NCI-H1417 (cell line): ENCODE results near the gene CTNNA2.
"Not testable (repeated sequence)": the region's sequence is repeated elsewhere in the genome, so short reads cannot be mapped to it uniquely, and the experiment has no call there.

Experiments used
- DNase-seq, 3 experiments: peaks; one replicate each; lab custom pipeline; 2025; lab: John Stamatoyannopoulos, UW

Gene CTNNA2

DNA sequence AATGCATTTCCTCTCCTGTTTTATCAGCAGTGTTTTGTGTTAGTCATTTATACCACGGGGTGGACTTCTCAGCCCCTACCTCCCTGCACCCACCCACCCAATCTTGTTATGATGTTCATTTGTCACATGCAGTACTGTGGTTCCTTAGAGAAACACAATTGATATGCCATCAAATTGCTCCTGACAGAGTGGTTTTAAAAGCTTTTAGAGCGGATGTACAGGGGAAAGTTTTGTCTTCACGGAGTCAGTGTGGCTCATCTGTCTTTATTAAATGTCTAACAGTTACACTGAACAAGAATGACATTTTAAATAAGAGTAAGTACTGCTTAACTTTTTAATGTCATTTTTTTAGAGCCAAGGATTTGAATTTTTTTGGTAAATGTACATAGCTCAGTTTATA, 634.8 kb downstream of the CTNNA2 start:
- no peak for DNase-seq

DNA sequence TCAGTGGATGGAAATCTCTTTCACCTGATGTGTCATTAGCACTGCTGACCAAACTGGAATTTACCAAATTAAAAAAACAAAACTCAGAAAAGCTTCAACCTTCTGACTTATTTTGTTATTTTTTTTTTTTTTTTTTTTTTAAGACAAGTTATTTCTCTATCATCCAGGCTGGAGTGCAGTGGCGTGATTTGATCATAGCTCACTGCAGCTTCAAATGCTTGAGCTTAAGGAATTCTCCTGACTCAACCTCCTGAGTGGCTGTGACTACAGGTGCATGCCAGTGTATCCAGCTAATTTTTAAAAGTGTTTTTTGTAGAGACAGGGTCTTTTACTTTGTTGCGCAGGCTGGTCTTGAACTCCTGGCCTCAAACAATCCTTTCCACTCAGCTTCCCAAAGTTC, 636.1 kb downstream of the CTNNA2 start:
- no peak for DNase-seq

DNA sequence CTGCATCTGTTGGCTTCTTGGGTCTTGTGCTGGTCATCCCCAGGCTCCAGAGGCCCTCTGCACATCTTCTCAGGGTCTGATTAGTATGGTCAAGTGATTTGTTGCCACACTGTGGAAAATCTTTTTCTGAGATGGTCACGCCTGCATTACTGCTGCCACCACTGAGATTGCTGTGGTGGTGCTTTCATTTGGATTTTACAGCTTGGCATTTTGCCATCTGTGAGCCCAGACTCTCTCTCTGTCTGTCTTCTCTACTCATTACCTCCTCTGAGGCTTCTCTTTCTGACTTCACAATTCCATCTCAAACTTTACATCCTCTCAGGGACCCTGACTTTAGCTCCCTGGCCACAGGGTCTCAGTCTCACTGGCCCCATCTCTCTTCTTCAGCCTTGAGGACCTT, 637.1 kb downstream of the CTNNA2 start:
- DNase-seq = no peak

DNA sequence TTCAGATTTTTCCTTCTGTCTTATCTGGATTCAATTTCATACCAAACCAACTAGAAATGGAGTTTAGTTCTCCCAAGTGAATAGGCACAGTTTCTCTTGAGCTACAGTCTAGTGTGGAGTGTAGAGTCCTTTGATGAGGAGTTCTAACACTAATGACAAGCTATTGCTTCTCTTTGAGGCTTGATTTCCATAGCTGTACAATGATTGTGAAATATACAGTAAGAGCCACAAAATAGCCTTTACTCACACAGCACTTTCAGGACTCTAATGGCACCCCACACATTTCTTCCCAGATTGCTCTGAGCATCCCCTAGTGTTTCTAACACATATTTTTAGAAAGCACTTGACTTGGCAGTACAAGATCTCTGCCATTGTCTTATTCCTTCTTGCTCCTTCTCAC, 638.4 kb downstream of the CTNNA2 start:
- no peak for DNase-seq

DNA sequence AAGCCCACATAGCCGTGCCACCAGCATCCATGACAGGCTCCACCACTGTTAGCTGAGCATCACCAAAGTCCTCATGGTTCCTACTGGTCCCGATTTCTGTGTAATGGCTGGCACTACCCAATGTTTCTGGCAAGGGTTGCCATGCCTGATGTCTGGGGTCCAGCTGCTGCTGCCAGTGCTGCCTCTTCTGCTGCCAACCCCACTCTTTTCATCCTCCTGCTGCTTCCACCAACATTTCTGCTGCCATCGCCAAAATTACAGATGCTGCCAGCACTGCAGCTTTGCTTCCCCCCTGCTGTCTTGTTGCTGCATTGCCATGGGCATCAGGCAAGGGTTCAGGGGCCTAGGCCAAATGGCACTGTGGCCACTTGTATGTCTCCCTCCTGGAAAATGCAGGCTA, 638.8 kb downstream of the CTNNA2 start:
- no peak for DNase-seq

DNA sequence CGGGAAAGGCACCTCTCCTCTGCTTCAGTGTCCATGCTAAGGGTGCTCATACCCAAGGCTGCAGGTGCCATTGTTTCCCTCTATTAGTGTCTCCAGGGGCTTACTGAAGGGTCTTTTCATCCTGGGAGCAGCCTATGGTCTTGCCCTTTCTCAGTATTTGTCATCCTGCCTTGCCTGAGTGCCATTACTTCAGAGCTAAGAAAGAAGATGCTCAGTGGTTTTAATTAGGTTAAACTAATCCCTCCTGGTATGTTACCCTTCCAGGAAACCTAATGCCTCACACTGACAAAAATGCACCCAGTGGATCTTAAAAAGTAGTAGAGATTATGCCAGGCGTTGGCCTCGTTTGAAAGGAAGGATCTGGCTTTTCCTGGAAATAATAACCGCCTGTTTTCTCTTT, 640.3 kb downstream of the CTNNA2 start:
- DNase-seq = no peak

DNA sequence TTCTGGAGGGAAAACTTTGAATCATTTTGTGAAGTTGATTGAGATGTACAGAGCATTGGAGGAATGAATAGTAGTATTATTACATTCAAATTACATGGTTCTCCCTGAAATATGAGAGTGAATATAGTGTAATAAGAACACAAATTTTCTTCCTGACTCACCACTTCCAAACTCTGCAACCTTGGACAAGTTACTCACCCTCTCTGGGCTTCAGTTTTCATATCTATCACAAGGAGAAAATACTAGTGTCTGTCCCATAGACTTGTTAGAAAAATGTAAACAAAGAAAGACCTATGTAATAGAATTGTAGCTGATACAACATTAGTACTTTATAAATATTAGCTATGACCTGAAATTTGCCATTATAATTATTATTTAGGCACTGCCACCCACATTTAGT, 640.9 kb downstream of the CTNNA2 start:
- DNase-seq = no peak

DNA sequence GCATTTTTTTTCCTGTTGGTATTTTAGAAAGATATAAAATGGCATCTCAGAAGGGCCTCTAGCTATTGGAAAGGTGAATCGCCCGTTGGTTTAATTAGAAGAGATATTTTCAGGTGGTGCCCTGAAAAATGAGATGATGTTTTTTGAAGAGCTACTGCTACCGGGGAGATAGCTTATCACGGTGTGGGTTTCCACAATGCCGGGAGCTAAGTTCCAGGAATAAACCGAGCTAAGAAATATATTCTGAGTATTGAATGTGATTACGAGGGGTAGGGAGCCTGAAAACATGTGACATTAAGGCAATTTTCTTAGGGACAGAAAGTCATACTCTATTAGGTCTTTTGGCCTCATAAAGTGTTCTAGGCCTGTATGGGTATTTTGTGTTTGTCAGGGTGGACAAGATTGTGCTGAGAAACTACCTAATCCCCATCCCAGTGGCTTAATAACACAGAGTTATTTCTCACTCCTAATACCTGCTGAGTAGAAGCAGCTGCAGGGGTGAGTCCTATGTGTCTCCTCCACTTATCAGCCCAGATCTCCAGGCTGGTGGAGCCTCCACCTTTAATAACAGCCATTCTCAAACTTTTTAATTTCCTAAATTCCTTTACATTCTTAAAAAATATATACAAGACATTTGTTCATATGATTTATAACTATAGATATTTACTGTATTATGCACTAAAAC, 641.5 kb downstream of the CTNNA2 start:
- DNase-seq = no peak

DNA sequence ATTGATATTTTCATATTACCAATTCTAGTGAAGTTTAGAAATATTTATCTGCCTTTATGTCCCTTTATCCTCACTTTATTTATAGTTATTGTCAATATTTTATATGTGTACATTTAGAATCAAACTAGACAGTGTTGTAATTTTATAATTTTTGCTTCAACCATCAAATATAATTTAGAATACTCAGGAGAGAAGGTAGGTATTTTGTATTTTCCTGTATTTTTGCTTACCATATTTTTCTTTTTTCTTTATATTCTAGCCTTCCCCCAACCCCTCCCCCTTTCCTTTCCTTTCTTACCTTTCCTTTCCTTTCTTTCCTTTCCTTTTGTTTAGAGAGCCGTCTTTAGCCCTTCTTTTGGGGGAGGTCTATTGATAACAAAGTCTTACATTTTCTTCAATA, 651.5 kb downstream of the CTNNA2 start:
- no peak for DNase-seq

DNA sequence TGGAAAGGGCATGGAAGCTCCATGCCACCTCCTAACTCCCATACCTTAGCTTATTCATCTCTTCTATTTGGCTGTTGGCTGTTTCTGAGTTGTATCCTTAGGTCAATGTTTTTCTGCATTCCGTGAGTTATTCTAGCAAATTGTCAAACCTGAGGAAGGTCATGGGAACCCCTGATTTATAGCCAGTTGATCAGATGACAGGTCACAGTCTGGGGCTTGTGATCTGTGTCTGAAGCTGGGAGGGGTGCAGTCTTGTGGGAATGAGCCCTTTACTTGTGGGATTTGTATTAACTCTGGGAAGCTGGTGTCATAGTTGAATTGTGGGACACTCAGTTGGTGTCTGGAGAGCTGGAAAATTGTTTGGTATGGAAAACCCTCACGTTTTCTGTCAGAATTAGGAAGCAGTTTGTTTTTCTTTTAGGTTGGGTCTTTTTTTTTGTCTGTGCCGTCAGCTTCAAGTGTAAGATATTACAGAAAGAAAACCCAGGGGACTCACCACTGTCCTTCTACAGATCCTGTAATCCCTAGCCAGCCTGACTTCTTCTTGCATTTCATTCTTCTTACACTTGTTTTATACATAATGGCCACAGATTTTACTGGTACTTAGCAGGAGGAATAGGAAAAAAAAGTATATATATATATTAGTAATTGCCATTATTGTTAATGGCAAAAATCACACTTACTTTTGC, 653.8 kb downstream of the CTNNA2 start:
- no peak for DNase-seq

DNA sequence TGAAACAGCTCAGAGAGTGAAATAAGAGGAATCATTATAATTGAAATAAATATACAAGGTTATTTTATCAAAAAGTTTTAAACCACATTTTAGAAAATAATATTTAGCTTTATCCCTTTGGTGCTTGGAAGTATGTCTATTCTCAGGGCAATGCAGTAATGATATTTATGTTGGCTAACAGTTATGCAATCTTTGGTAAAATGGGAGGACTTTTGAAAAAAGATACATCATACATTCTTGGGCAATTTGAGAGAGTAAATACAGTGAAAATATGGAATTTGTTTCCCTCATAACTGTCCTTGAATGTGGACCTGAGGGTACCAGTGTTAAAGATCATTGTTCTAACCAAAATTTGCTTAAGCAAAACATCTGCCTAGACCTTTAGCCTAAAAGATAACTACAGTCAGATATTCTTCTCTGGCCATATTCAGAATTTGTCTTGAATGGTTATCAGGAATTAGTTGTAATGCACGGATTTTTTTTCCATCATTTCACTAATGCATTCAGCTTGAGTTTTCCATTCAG, 654.5 kb downstream of the CTNNA2 start:
- no peak for DNase-seq

DNA sequence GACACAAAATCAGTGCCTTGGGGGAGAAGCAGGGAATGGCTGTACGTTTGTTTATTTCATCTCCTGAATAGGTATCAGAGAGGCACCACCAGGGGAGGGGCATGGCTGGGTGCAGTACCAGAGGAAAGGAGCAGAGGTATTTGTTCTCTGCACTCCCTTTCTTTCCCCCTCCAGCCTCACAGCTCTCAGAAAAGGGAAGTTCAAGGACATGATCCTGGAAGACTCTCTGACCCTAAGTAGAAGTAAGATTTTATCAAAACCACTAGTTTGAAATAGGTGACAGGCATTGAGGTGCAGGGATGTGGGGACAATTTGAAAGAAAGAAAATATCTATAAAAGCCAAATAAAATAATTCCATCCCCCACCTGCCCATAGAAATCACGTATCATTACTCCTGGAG, 655.2 kb downstream of the CTNNA2 start:
- no peak for DNase-seq

DNA sequence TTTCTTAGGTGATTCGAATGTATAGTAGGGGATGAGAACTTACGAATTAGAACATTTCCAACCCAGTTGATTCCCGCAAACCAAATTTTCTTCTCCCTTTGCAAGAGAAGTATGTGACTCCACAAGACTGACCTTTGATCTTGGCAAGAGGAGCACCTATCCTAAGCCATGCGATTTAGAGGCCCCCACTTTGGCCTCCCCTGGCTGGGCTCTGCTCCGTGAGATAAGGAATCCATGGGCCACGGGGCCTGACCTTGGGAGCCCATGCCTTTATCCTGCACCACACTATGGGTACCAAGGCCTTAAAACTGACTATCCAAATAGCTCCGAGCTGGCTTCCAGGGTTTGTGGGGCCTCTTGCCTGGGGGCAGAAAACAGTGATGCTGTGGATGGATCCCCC, 656.0 kb downstream of the CTNNA2 start:
- no peak for DNase-seq

DNA sequence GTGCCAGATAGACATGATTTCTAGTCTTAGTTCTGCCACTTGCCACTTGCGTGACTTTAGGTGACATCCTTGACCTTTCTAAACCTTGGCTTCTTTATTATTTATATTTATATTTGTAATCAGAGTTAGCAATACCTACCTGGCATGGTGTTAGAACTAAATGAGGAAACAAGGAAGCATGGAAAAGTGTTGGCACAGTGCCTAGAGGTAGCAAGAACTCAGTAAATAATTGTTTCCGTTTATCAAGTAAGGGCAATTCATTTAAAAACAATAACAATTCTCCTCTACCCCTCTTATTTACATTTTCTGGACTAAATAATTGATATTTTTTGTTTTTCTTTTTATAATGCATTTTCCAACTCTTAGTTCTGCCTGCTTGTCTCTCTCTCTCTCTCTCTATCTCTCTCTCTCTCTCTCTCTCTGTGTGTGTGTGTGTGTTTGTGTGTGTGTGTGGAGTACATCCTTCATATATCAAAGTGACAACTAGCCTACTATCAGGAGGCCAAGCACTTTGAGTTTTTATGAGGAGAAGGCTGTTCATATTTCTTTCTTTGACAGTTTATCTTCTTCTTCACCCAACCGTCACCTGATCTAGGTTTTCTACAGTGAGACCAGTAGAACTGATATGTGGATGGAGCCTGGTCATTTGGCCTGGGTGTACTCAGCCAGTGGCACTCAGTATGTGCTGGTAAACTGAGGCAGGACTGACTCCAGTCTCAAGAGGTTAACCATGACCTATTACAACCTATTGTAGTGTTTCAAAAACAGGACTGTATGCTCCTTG, 657.2 kb downstream of the CTNNA2 start:
- DNase-seq = no peak

DNA sequence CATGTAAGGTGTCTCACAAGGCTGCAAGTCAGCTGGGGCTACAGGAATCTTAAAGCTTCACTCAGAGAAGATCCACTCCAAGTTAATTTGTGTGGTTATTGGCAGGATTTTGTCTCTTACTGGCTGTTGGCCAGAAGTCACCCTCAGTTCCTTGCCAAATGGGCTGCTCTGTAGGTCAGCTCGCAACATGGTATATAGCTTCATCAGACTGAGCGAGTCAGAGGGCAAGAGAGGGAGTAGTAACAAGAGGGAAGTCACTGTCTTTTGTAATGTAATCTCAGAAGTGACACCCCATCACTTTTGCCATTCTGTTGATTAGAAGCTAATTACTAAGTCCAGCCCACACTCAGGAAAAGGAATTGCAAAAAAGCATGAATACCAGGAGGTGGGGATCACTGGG, 672.2 kb downstream of the CTNNA2 start:
- DNase-seq = no peak

DNA sequence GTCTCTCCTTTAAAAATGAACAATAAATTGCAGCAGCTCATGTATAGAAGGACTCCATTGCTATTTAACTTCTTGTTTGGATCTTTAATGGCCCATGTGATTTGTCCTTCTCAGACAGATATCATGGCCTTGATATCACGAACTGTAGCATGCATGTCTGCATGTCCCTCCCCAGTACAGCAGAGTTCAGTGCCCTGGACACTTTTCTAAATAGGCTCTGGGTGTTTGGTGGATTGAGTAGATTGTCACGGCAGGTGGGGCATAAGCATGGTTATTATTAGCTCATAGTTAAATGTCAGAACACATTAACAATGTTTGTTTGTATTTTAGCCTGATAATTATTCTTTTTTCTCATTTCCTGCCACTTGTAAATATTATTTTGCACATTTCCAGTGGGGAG, 673.4 kb downstream of the CTNNA2 start:
- no peak for DNase-seq

DNA sequence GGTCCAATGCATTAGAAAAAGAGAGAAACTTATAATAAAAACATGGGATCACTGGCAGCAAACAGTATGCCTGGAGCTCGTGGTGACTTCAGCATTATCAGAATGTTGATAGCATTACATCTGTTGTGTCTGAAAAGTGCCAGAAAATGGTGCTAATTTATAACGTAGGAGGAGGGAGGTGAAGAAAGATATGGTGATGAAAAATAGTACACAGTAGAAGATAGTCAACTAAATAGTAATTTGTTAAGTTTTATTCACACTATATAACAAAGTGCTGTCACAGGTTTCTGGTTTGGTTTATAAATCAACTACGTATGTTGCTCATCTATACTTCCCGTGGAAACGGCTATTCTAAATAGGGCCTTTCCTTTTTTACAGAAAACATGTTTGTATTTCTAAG, 674.3 kb downstream of the CTNNA2 start:
- DNase-seq = no peak

DNA sequence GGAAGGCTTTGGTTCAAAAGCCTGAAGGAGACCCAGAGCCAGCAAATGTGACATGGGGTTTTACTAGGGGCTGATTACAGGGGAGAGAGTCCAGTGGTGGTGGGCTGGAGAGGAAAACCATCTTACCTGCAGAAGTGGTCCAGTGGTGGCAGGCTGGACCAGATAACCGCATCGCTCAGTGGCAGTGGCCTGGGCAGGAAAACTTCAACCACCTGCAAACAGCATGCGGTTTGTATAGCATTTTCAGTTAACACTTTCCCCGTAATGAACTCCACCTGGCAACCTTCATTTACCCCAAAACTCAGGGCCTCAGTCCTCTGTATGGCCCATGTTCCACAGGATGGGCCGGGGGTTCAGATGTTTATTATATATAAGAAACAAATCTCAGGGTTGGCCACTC, 677.3 kb downstream of the CTNNA2 start:
- no peak for DNase-seq

DNA sequence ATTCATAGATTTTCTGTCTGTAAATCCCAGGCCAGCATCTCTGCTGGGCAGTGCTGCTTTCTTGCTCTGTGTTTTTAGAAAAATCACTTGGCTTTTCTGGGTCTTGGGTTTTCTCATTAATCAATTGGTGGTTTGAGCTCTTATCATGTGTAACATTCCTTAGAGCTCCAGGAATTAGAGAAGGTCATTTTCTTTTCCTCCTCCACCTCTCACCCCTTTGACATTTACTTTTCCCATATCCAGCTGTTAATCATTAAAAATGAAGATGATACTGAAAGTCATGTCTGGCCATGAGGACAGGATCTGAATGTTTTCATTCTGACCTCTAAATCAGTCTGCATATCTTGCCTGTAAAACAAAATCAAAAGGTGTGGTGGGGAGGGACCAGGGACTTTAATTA, 680.7 kb downstream of the CTNNA2 start:
- no peak for DNase-seq

DNA sequence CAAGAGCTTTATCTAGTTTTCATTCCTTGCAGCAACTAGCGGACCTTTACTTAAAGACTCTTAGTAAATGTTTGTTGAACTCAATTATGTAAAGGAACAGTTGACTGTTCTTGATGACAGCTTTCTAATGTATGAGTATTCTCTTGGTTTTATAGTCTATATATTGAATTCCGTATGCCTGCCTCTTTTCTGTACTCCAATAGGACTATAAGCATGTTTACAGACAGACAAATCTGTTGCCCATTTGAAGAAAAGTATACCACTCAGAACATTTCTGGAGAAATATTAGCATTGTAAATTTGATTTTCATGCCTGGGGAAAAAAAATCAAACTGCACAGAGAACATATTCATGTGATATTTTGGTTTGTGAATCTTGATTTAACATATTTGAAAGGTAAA, 682.2 kb downstream of the CTNNA2 start:
- DNase-seq = no peak

DNA sequence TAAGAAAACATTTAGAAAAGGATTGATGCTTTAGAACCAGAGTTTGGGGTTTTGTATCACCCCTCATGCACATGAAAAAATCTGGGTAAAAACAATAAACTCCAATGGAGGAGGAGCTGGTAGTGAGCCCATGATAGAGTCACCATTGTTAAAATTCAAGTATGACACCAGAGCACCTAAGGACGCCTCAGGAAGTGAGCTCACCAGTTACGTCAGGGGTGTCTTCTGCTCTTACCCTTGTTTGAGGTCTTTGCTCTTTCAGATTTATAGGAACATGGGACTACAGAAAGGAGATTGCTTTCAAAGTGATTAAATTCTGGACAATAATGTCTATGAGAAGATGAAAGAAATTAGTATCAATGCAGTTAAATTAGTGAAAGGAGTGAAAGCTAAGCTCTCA, 685.2 kb downstream of the CTNNA2 start:
- DNase-seq = no peak

DNA sequence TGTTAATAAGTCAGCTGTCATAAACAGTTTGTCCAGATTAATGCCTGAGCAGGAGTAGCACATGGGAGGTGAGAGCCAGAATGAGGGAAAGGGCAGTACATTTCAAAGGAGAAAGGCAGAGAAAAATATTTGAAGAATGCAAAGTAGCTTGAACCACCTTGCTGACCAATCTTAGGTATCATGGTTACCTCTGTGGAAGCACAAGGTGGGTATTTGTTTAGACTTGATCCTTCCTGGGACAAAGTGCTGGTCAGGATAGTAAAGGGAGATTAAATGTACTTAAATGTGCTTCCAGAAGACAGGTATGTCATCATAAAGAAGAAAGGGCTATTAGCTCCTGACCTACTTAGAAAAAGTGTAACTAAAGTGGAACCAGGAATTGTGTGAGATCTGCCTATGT, 686.7 kb downstream of the CTNNA2 start:
- DNase-seq = no peak

DNA sequence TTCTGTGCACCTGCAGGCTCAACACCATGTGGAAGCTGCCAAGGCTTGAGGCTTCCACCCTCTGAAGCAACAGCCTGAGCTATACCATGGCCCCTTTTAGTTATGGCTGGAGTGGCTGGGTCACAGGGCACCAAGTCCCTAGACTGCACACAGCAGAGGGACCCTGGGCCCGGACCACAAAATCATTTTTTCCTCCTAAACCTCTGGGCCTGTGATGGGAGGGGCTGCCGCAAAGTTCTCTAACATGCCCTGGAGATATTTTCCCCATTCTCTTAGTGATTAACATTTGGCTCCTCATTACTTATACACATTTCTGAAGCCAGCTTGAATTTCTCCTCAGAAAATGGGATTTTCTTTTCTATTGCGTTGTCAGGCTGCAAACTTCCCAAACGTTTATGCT, 691.1 kb downstream of the CTNNA2 start:
- not testable (repeated sequence) for DNase-seq
